ENCODE results near the gene U2SURP. TPM values are rescaled to one million over a fixed set of nuclear protein-coding genes. Genes with fewer than 3 reads are reported as not detected.

The U2SURP gene
- total RNA-seq, 3 donors from 2014 or later: 62.4 to 75.5 (median 70.2) TPM

DNA sequence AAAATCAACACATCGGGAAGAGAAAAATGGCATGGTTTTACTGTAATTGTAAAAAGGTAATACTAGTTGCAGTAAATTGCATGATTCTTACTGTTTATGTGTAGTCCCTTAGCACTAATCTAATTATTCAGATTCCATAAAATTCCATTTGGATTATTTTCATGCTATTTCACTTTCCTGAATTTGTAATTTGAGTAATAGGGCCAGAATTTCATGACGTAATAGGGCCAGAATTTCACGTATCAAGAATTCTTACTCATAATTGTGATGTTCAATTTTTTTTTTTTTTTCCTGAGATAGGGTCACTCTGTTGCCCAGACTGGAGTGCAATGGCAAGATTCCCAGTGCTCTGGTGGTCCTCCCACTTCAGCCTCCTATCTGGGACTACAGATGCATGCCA is 2.9 kb upstream of the U2SURP start:
- Histone ChIP-seq H3K36me3 (ENCODE audit: low read depth) (no peaks in the 10 kb centered on the region), H3K9me3 (no peaks in the 10 kb centered on the region), H3K4me1 (ENCODE audit: low read depth) (peaks cover 13% of the 10 kb centered on the region), H3K4me3 (no peak overlapping the region)
- DNase-seq (no peak), ATAC-seq (no peak)
- TF ChIP-seq, protein P1, sequence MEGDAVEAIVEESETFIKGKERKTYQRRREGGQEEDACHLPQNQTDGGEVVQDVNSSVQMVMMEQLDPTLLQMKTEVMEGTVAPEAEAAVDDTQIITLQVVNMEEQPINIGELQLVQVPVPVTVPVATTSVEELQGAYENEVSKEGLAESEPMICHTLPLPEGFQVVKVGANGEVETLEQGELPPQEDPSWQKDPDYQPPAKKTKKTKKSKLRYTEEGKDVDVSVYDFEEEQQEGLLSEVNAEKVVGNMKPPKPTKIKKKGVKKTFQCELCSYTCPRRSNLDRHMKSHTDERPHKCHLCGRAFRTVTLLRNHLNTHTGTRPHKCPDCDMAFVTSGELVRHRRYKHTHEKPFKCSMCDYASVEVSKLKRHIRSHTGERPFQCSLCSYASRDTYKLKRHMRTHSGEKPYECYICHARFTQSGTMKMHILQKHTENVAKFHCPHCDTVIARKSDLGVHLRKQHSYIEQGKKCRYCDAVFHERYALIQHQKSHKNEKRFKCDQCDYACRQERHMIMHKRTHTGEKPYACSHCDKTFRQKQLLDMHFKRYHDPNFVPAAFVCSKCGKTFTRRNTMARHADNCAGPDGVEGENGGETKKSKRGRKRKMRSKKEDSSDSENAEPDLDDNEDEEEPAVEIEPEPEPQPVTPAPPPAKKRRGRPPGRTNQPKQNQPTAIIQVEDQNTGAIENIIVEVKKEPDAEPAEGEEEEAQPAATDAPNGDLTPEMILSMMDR (IDR thresholded peaks at IDR 0.05): no peak
- intact Hi-C loops (cut with DNase I, micrococcal nuclease): loop anchor here (10.0 kb wide), 1 partner anchor 414 kb away; no protein-coding TSS in a partner anchor

DNA sequence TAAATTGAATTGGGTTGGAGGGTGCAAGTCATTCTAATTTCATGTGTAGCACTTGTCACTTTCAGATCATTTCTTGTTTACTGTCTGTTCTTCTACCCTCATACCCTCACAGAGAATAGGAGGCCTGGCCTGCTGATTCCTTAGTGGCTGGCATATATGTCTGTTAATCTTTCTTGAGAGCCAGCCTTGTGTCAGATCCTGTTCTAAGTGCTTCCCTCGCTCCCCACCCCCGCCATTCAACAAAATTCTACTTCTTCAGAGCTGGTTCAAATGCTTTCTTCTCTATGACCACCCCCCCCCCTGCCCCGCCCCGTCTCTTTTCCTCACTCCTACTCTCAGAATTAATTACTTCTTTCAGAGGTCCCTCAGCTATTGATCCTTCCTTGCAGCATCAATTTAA is 1.5 kb upstream of the U2SURP start:
- Histone ChIP-seq H3K4me1 (ENCODE audit: low read depth) (peaks cover 16% of the 10 kb centered on the region), H3K36me3 (ENCODE audit: low read depth) (no peaks in the 10 kb centered on the region), H3K9me3 (no peaks in the 10 kb centered on the region), H3K4me3 (no peak overlapping the region)
- intact Hi-C loops (cut with DNase I, micrococcal nuclease): loop anchor here (10.0 kb wide), 1 partner anchor 415 kb away; no protein-coding TSS in a partner anchor
- TF ChIP-seq, protein P1 (IDR thresholded peaks at IDR 0.05): no peak
- DNase-seq (no peak), ATAC-seq (no peak)

DNA sequence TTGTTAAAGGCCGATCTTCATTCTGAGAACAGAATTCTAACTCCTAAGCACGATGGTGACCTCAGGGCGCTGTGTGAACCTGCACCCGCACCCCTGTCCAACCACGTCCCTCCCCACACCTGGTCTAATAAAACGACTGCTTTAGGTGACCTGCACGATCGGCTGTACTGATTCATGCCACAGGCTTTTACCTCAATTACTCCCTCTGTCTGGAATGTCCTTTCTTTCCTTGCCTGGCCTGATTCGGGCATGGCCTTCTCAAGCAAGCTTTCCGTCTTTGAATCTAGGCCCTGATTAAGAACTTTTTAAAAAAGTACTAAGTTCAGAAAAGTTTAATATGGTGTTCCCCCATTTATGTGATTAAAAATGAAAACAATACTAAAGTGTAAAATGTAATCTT is 842 bp upstream of the U2SURP start:
- ATAC-seq (peak; percentile 17), DNase-seq (peak in 1 of 3 donors; percentile 26)
- H3K4me1 ChIP-seq (ENCODE audit: low read depth): peaks cover 19% of the 10 kb centered on the region
- intact Hi-C loops (cut with DNase I, micrococcal nuclease): no loop called here
- H3K4me3 ChIP-seq: peak overlapping the region; percentile 96
- H3K36me3 ChIP-seq (ENCODE audit: low read depth): no peaks in the 10 kb centered on the region
- H3K9me3 ChIP-seq: no peaks in the 10 kb centered on the region
- TF ChIP-seq, protein P1 (IDR thresholded peaks at IDR 0.05): no peak

DNA sequence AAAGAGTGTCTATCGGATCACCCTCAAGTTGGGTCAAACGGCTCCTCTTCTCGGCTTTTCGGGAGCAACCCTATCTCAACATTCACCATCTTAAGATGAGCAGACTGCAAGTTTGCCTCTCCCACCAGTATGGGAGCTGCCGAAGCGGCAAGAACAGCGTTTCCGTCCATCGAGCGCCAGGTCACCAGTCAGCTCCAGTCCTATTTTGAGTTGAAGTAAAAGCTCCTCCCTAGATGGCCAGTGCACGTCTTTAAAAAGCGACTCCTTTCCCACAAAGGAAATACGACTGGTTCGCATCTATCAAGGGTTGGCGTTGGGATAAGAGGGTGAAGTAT is 369 bp upstream of the U2SURP start:
- no peaks in the 10 kb centered on the region for H3K9me3 ChIP-seq
- H3K4me1 ChIP-seq (ENCODE audit: low read depth): peaks cover 19% of the 10 kb centered on the region
- H3K4me3 ChIP-seq: peak overlapping the region; percentile 96
- ATAC-seq (peak; percentile 69), DNase-seq (peak in 1 of 3 donors; percentile 76)
- H3K36me3 ChIP-seq (ENCODE audit: low read depth): no peaks in the 10 kb centered on the region
- intact Hi-C loops (cut with DNase I, micrococcal nuclease): no loop called here
- TF ChIP-seq, protein P1 (IDR thresholded peaks at IDR 0.05): peak; percentile 2

DNA sequence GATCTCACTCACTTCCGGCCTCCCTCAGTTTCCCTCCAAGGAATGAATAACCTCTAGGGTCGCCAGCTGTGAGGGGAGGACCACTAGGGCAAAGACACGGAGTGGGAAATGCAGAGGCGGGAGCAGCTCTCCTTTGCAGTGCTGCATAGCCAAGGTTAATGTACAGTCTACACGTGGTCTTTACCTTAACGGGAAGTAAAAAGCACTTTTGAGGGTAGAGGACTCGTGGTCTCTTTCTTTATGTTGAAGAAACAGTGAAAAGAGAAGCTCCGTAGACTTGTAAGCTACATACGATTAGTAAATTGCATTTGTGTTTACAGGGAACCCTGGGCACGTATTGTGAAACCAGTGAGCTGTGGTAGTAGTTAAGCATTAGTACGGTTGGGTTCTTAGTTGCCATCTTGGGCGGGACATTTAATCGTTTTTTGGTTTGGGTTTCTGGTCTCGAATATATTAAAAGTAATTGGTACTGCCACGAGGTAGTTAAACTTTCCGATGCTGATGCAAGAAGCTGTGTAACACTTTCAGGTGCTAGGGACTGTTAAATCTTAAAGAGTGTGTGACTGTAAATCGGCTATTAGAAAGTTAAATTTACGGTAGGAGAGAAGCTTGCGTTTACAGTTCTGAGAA is 828 bp downstream of the U2SURP start:
- intact Hi-C loops (cut with DNase I, micrococcal nuclease): no loop called here
- ATAC-seq (peak; percentile 45), DNase-seq (no peak)
- Histone ChIP-seq H3K4me3 (peak overlapping the region; percentile 96), H3K4me1 (ENCODE audit: low read depth) (peaks cover 19% of the 10 kb centered on the region), H3K9me3 (no peaks in the 10 kb centered on the region), H3K36me3 (ENCODE audit: low read depth) (no peaks in the 10 kb centered on the region)
- TF ChIP-seq, protein P1 (IDR thresholded peaks at IDR 0.05): no peak

Measured in mucosa of descending colon (tissue), 3 donors.